GM18870 (cell line): ENCODE data around the gene C5orf46.
"Not testable (repeated sequence)": the region's sequence is repeated elsewhere in the genome, so short reads cannot be mapped to it uniquely, and the experiment has no call there.

Experiments used
- ATAC-seq: cut with Tn5 transposase; IDR thresholded peaks from one replicate; pipeline ENCODE4 v1.9.1; 2021; ENCODE audit warnings: moderate library complexity; ENCODE audit not compliant: unreplicated experiment

The C5orf46 gene

GRCh38 chr5:147906326-147907095, at the start of gene C5orf46:
Gene C5orf46 (minus strand): TSS chr5:147906538. CDS start chr5:147906501, 37 bp downstream.
- no peak for ATAC-seq

DNA sequence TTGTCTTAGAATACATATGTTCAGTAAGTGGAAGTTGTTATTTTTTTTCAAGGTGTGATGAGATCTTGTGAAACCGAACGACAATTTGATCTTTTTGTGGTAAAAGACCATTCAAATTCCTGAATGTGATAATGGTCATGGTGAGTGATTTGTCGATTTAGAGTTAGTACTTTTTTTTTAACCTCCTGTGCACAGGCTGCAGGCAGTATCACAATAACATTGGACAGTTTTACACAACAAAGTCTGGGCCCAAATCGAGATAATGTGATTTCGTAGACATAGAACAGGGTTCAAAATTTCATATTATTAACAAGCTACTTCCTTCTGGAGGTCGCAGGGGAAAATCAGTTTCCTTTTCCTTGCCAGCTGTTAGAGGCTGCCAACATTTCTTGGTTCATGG, 48.6 kb upstream of the C5orf46 start:
- ATAC-seq = no peak

- ATAC-seq = peak; percentile 73
Observed at GRCh38 chr5:147949711-147950573, 43.6 kb upstream of the C5orf46 start.

DNA sequence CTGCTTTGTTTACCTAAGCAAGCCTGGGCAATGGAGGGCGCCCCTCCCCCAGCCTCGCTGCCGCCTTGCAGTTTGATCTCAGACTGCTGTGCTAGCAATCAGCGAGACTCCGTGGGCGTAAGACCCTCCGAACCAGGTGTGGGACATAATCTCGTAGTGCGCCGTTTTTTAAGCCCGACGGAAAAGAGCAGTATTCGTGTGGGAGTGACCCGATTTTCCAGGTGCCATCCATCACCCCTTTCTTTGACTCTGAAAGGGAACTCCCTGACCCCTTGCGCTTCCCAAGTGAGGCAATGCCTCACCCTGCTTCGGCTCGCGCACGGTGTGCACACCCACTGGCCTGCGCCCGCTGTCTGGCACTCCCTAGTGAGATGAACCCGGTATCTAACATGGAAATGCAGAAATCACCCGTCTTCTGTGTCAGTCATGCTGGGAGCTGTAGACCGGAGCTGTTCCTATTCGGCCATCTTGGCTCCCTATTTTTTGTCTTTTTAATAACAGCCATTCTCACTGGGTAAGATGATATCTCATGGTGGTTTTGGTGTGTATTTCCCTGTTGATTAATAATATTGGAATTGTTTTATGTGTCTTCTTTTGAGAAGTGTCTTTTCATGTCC, 40.4 kb upstream of the C5orf46 start:
- not testable (repeated sequence) for ATAC-seq

GRCh38 chr5:147939431-147940114, 33.2 kb upstream of the C5orf46 start:
- ATAC-seq = no peak

DNA sequence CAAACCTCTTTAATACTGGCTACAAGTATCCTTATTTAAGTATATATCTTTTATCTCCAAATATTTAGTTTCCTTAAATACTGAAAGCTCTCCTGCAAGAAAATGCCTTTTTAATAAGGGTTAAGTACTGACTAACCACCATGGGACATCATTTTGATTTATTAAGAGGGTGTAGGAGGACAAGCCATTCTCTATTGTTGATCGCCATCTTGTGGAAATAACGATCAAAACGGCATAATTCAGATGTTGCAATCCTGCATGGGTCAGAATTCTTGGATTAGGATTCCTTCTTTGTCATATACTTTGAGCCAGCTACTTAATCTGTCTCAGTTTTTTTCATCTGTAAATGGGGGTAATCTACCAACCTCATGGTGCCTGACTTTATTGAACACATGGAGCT, 28.7 kb upstream of the C5orf46 start:
- ATAC-seq = no peak

DNA sequence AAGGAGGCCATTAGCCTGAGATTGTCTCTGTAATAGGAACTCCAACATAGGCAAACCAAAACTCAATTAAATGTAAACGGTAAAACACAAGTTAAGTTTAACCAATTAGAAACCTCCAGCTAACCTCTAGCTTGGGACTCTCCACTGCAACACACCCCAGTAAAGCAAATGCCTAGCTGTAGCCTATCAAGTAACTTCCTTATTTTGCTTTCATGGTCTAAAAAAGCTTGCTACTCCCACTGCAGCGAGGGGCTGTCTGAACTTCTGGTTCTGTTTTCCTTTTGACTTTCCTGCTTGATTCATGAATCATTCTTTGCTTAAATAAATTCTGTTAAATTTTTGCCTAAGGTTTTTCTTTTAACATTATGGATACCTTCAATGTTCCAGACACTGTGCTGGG, 24.4 kb upstream of the C5orf46 start:
- peak; percentile 88 for ATAC-seq

DNA sequence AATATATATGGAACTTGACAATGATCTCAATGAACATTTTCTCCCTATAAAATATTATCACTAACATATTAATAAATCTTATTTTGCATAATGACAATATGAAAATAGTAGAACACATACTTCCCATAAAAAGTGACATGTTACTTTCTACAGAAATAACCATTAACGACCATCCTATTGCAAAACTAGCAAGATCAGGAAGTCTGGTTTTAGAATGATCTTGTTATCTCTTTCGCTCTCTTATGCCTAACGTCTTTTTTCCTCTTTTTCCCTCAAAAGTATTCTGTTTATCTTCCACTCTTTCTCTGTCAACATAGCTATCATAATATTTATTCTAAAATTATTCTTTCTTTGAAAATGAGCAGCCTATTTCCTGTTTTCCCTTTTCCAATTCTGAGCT, 21.6 kb upstream of the C5orf46 start:
- ATAC-seq = no peak

DNA sequence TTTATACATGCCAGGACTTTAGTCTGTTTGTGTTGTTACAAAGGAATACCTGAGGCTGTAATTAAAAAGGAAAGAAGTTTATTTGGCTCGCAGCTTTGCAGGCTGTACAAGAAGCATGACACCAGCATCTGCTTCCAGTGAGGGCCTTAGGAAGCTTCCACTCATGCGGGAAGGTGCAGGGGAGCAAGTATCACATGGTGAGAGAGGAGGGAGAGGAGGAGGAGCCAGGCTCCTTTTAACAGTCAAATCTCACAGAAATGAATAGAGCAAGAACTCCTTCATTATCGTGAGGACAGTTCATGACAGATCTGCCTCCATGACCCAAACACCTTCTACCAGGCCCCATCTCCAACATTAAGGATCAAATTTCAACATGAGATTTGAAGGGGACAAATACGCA, 18.7 kb upstream of the C5orf46 start:
- ATAC-seq = no peak

DNA sequence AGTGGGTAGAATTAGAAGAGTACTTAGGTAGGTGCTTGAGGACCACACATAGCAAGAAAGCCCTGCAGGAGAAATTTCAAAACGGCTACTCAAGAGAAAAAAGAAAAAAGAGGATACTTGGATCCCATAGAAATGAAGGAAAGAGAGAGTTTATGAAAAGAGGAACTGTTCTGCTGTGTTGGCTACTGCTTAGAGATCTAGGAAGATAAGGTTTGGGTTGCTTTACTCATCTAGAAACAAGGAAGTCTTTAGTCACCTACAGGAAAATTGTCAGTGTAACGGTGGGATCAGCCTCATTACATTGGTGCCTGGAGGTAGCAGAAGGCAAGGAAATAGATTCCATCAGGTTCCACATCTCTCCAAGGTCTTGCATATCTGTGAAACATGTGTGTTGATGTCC, 14.8 kb upstream of the C5orf46 start:
- no peak for ATAC-seq

DNA sequence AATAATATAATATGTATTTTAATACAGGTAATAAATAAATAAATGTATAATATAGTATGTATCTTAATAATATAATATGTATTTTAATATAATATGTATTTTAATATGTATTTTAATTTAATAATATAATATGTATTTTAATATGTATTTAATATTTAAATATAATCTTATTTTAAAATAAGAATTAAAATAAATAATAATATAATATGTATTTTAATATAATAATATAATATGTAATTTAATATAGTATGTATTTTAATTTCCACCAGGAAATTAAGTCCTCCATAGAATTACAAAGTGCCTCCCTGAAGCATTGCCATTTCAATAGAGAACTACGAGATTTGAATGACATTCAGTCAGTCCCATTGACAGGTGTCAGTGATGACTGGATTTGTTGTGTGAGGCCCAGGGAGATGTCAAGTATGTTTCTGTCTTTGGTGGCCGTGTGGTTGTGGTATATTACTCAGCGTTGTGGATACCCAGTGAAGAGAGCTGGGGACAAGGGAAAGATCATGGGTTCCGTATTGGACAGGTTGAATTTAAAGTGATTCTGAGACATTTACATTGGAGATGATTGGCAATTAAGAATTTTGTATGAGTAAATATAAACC, 14.2 kb upstream of the C5orf46 start:
- no peak for ATAC-seq

GRCh38 chr5:147918899-147919298, 12.6 kb upstream of the C5orf46 start:
- ATAC-seq = no peak

DNA sequence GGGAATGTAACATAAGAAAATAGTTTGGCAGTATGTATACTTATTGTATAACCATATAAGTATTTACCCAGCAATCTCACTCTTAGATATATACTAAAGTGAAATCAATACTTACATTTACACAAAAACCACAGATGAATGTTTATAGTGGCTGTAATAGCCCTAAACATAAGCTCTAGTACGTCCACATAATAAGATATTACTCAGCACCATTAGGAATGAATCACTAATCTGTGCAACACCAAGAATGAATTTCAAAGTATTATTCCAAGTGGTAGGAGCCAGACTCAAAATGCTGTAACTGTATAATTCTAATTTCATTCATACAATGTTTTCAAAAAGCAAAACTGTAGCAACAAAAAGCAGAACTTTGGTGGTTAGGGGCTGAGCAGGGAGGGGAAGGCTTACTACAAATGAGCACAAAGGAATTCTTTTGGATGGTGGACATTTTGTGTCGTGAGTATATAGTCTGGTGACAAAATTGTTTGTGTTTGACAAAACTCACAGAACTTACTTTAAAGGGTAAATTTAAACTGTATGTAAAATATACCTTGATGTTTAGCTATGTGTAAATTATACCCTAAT, 11.9 kb upstream of the C5orf46 start:
- ATAC-seq = no peak

DNA sequence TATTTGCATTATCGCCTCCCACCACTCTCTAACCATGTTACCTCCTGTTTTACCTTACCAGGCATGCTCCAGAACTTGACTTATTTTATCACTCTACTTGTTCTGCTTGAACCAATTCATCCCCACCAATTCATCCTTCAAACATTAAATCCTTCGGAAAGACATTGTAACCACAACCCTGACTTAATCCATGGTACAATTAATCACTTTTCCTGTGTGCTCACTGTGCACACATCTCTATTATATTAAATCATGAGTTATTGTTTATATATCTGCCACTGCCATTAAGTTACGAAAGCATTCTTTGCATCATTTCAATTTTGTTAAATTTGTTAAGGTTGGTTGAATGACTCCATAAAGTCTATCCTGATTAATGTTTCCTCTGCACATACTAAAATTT, 7.4 kb upstream of the C5orf46 start:
- no peak for ATAC-seq

GRCh38 chr5:147912011-147912410, 5.7 kb upstream of the C5orf46 start:
- ATAC-seq = no peak

GRCh38 chr5:147911427-147911826, 5.1 kb upstream of the C5orf46 start:
- no peak for ATAC-seq

DNA sequence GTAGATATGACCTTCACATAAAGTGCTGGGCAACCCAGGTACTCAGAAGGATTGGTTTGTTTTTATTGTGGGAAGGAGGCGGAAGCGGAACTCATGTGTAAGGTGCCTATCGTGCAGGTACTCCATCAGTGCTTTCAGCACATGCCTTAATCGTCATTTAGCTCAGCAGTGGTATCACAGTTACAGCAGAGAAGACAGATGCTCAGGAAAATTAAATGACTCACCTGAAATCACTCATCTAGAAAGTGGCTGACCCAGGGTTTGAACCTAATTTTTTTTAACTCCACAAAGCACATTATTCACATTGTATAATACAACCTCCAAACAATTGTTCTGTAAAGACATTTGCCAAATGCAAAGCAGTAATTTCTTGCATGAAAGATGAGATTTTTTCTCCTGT, 2.2 kb downstream of the C5orf46 start:
- ATAC-seq = no peak

GRCh38 chr5:147902609-147903115, 3.7 kb downstream of the C5orf46 start:
- ATAC-seq = no peak

GRCh38 chr5:147901599-147902039, 4.7 kb downstream of the C5orf46 start:
- no peak for ATAC-seq

DNA sequence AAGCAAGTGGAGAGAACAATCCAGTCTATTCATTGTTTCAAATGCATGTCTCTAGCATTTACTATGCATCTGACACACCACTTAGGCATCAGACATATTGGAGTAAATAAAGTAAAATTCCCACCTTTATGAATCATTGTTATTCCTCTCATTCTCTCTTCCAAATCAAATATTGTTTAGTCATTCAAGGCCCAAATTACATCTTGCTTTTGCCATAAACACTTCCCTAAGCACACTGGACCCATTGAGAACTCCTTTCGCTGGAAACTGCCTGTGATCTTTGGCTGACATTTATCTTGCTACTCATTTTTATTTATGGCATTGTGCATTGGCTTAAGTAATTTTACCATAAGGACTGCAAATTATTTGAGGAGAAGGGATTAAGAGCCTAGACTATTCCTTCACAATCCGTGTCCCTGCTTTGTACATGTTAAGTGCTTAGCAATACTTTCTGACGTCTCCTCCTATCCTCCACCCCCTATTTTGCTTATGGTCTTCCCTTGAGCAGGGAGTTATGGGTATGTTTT, 7.4 kb downstream of the C5orf46 start:
- ATAC-seq = no peak
